ENCODE measurements around the gene GPR143. TPM values are rescaled to one million over a fixed set of nuclear protein-coding genes. Genes with fewer than 3 reads are reported as not detected.
"Not testable (repeated sequence)": the region's sequence is repeated elsewhere in the genome, so short reads cannot be mapped to it uniquely, and the experiment has no call there.

The GPR143 gene
- total and polyA plus RNA-seq, 3 donors from 2014 or later = 1.7 to 2.7 (median 2.5) TPM

GRCh38 chrX:9770319-9770718 lies 4.7 kb upstream of the GPR143 start:
- intact Hi-C loops (cut with DNase I; ENCODE audit: low total_unique reads) = no loop called here
- TF ChIP-seq CTCF (IDR thresholded peaks at IDR 0.05) (no peak), POLR2A (IDR thresholded peaks at IDR 0.05) (no peak)

DNA sequence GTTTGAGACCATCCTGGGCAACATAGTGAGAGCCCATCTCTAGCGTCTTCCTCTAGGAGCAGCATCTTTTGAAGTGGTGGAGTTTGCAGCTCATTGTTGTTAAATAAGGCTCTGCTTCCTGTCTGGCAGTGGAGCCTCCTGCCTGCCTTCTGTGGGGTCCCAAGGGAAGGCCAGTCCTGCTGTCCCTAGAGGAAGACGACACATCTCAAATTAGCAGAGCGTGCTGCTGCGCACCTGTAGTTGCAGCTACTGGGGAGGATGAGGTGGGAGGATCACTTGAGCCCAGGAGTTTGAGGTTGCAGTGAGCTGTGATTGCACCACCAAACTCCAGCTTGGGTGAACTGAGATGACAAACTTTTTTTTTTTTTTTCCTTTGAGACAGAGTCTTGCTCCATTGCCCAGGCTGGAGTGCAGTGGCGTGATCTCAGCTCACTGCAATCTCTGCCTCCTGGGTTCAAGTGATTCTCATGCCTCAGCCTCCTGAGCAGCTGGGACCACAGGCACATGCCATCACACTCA lies 2.7 kb upstream of the GPR143 start:
- H3K36me3 ChIP-seq (ENCODE audit: low read depth, missing control alignments); H3K9me3 ChIP-seq; H3K27ac ChIP-seq; H3K4me1 ChIP-seq; intact Hi-C loops (cut with DNase I; ENCODE audit: low total_unique reads); H3K27me3 ChIP-seq; DNase-seq; H3K4me3 ChIP-seq: not testable (repeated sequence)
- 80 to 83% methylated on average over 1 to 5 of the region's 5 CpGs for WGBS, 2 donors

More at GRCh38 chrX:9770319-9770718, 4.7 kb upstream of the GPR143 start:
- Histone ChIP-seq H3K4me1 (no peaks in the 10 kb centered on the region), H3K36me3 (ENCODE audit: low read depth, missing control alignments) (no peaks in the 10 kb centered on the region), H3K27me3 (no peaks in the 10 kb centered on the region), H3K4me3 (no peak overlapping the region), H3K9me3 (no peaks in the 10 kb centered on the region), H3K27ac (no peak overlapping the region)
- no peak for DNase-seq
- 73 to 94% methylated on average over 1 of the region's 1 CpG for WGBS, 2 donors

DNA sequence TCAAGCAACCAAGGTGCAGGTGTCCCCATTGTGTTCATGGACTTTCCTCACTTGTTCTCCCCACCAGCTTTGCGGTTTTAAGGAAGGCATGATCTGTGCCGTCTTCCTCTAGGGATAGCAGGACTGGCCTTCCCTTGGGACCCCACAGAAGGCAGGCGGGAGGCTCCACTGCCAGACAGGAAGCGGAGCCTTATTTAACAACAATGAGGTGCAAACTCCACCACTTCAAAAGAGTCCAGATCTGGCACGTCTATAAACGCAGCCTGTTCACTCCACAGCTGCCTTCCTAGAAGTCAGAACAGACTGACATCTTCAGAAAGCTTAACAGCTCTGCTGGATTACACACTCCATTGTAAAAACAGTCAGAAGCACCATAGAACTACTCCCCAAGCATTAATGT lies 1.7 kb upstream of the GPR143 start:
- H3K4me1 ChIP-seq = no peaks in the 10 kb centered on the region
- WGBS, 2 donors = 48 to 81% methylated on average over 6 of the region's 6 CpGs
- no peak overlapping the region for H3K4me3 ChIP-seq
- H3K36me3 ChIP-seq (ENCODE audit: low read depth, missing control alignments) = no peaks in the 10 kb centered on the region
- no peaks in the 10 kb centered on the region for H3K9me3 ChIP-seq
- no peak for TF ChIP-seq CTCF (IDR thresholded peaks at IDR 0.05)
- no peak for TF ChIP-seq POLR2A (IDR thresholded peaks at IDR 0.05)
- no peaks in the 10 kb centered on the region for H3K27me3 ChIP-seq
- no peak overlapping the region for H3K27ac ChIP-seq
- intact Hi-C loops (cut with DNase I; ENCODE audit: low total_unique reads) = no loop called here
- no peak for DNase-seq

DNA sequence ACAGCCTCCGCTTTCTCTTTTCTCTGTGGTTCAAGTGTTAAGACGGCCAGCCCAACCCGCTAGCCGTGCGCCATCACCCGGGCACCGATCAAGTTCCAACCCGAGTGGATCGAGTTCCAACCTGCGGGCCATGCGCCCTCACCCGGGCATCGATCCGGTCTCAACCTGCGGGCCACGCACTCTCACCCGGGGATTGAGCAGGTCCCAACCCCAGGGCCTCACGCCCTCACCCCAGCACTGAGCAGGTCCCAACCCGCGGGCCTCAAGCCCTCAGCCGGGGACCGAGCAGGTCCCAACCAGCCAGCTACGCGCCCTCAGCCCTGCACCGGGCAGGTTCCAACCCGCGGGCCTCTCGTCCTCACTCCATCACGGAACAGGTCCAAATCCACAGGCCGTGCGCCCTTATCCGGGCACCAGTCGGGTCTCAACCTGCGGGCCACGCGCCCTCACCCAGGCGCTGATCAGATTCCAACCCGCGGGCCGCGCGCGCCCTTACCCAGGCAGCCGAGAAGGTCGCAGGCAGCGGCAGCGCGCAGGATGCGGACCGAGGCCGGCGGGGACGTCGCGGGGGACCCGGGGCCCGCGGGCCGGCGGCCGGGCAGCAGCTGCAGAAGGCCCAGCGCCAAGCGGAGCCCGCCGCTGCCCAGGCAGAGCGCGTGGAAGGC lies 443 bp downstream of the GPR143 start:
- Histone ChIP-seq H3K27ac (no peak overlapping the region), H3K9me3 (no peaks in the 10 kb centered on the region), H3K36me3 (ENCODE audit: low read depth, missing control alignments) (no peaks in the 10 kb centered on the region), H3K4me3 (peak overlapping the region; percentile 9 to 23), H3K4me1 (no peaks in the 10 kb centered on the region), H3K27me3 (no peaks in the 10 kb centered on the region)
- no peak for DNase-seq
- WGBS, 2 donors = 15 to 33% methylated on average over 11 to 48 of the region's 67 CpGs
- intact Hi-C loops (cut with DNase I; ENCODE audit: low total_unique reads) = no loop called here
- TF ChIP-seq CTCF (IDR thresholded peaks at IDR 0.05) = no peak
- TF ChIP-seq POLR2A (IDR thresholded peaks at IDR 0.05) = no peak

DNA sequence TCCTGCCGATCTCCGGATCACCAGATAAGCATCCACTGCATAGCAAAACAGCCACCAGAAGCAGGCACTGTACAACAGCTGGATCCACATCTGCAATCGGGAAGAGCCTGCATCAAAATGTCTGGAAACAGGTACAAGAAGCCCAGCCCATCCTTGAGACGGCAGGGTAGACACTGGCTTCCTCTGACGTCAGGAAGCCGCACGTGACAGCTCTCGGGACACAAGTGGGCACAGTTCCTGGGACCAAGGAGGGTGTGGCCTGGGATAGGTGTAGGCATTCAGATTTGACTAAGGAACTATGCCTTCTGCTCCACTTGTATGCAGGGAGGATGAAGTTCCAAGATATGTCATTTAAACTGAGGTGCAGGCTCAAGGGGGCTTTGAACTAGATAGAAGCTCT lies 6.3 kb downstream of the GPR143 start:
- H3K27me3 ChIP-seq = no peaks in the 10 kb centered on the region
- H3K9me3 ChIP-seq = no peaks in the 10 kb centered on the region
- no peak for DNase-seq
- no peak overlapping the region for H3K4me3 ChIP-seq
- H3K4me1 ChIP-seq = no peaks in the 10 kb centered on the region
- TF ChIP-seq CTCF (IDR thresholded peaks at IDR 0.05) = no peak
- TF ChIP-seq POLR2A (IDR thresholded peaks at IDR 0.05) = no peak
- no peaks in the 10 kb centered on the region for H3K36me3 ChIP-seq (ENCODE audit: low read depth, missing control alignments)
- intact Hi-C loops (cut with DNase I; ENCODE audit: low total_unique reads) = no loop called here
- H3K27ac ChIP-seq = no peak overlapping the region
- WGBS, 2 donors = 87 to 88% methylated on average over 4 to 8 of the region's 8 CpGs
